GM18498 (cell line): Measurements from ENCODE around the gene OXER1.

Experiments used
- ATAC-seq: cut with Tn5 transposase; IDR thresholded peaks from one replicate; pipeline ENCODE4 v1.9.1; 2021; ENCODE audit warnings: mild to moderate bottlenecking, moderate library complexity; ENCODE audit not compliant: unreplicated experiment

OXER1 gene

GRCh38 chr2:42794271-42795046 lies 30.5 kb upstream of the OXER1 start:
- no peak for ATAC-seq

- ATAC-seq = peak; percentile 2
These were observed 29.7 kb upstream of the OXER1 start for GRCh38 chr2:42793334-42794270.

DNA sequence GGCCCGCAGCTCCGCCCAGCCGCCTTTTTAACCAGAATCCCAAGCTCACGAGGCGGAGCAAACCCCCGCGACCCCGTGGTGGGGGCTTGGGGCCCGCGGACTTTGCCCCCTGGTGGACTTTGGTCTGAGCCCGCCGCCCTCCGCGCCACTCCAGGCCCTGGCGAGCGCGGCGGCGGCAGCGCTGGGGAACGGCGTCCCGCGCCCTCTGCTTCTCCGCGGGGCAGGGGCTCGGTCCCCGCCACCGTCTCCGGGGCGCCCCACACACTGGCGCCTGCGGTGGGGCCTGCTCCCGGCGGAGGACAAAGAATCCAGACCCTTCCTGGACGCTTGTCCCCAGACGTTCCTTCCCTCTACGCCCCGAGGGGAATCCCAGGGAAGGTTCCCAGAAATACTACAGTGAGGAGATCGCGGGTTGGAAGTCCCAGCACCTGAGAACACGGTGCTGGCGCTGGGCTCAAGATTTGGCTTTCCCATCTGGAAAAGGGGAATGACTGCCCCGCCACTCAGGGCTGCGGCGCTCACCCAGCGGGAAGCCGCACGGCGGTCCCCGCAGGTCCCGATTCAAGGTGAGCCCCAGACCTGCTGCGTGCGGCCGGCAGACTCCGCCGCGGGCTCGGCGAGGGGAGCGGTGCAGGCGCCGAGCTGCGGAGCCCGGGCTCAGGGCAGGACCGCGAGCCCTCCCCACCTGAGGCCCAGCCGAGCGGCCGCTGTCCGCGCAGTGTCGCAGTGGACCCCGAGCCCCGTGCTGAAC lies 28.8 kb upstream of the OXER1 start, which contains the start of gene HAAO:
HAAO (minus strand) TSS at position 1 of the 751 bp plus-strand sequence. CDS start 47 bp downstream, outside the sequence.
- peak; percentile 35 for ATAC-seq

DNA sequence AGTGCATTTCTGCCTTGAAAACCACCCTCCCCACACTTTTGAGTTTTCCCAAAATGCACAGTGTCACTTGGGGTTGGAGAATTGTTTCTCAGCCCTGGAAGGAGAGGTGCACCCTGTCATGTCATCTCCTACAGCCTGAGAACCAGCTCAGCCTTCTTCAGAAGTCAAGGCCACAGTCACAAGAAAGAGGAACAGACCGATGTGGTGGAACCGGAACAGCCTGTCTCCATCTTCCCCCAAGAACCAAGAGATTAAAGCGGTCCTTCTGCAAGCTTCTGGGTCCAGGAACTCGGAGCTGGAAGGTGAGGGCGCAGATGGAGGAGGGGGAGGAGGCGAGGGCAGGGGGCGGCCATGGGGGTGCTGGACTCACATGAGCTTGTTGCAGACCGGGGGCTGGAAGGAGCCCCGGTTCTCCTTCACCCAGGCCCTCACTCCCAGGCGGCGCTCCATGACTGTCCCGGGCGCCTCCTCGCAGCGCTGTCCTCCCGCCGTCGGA lies 28.2 kb upstream of the OXER1 start:
- peak; percentile 2 for ATAC-seq

DNA sequence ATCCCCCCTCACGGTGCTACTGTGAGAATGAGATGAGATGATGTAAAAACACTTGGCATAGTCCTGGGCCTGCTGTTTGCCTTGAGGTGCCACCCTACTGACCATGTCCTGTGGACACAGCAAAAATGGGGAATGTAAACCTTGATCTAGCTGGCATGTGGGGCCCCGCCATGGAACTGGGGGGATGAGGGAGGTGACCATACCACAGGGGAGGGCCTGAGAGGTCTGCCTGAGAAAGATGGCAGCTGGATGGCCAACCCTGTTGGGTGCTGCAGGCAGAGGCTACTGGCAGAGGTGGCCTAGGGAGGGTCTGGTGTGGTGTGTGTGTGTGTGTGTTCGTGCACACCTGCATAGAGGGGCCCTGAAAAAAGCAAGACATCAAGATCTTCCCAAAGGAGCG lies 27.7 kb upstream of the OXER1 start:
- ATAC-seq = no peak

DNA sequence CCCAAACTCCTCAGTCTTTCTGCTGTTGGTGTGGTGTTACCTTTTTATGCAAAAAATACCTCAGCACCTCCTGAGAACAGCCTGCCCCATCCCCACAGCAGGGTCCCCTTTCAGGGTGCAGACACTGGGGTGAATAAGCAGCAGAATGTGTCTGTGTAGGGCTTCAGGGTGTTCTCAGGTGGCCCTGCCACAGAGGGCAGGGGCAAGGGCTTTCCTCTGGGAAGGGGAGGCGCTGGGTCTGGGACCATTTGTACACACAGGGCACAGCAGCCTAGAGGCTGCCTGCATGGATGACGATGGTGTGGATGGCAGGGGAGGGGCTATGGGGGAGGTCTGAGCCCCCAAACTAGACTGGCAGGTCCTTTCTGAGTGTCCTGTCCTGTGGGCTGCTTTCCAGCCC lies 25.8 kb upstream of the OXER1 start:
- no peak for ATAC-seq

GRCh38 chr2:42788882-42789281 lies 24.9 kb upstream of the OXER1 start:
- ATAC-seq = no peak

DNA sequence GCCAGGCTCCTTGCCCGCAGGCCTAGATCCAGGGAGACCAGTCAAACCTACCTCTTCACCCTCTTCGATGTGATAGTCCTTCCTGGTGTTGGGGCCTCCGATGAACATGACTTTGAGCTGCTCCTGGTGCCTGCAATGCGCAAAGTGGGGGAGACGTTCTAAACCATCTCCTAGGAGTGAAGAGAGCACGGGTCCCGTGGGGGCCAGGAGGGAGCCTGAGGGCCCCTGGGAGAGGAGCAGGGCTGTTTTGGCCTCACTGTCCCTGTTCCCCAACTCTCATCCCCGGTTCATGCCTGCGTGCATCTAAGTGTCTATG lies 24.5 kb upstream of the OXER1 start:
- no peak for ATAC-seq

DNA sequence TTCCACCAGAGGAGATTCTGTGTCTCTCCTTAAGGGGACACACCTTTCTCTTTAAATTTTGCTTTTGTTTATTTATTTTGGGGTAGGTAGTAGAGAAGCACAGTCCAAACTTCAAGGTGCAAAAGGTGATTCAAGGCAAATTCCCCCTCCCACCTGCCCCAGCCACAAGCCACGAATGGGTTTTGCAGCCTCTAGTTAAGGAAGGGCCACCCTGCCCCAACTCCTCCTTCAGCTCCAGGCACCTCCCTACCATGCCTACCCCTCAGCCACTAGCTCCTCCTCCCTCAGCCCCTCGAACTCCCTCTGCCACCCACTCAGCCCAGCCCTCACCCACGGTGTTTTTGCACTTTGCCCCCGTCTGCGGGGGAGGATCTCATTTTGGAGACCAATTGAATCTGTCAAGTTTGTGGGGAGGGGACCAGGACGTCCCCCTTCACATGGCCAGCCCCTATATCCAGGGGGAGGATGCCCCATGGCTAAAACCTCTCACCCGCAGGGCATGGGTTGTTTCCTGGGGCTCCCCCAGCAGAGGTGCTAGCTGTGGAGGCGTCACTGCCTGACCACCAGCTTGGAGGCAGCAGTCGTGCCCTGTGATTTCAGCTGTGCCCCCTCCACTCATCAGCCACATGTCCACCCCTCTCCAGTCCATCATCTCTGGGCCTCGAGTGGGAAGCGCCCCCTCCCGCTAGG lies 24.0 kb upstream of the OXER1 start:
- ATAC-seq = no peak

GRCh38 chr2:42787424-42787787 lies 23.5 kb upstream of the OXER1 start:
- ATAC-seq = no peak

DNA sequence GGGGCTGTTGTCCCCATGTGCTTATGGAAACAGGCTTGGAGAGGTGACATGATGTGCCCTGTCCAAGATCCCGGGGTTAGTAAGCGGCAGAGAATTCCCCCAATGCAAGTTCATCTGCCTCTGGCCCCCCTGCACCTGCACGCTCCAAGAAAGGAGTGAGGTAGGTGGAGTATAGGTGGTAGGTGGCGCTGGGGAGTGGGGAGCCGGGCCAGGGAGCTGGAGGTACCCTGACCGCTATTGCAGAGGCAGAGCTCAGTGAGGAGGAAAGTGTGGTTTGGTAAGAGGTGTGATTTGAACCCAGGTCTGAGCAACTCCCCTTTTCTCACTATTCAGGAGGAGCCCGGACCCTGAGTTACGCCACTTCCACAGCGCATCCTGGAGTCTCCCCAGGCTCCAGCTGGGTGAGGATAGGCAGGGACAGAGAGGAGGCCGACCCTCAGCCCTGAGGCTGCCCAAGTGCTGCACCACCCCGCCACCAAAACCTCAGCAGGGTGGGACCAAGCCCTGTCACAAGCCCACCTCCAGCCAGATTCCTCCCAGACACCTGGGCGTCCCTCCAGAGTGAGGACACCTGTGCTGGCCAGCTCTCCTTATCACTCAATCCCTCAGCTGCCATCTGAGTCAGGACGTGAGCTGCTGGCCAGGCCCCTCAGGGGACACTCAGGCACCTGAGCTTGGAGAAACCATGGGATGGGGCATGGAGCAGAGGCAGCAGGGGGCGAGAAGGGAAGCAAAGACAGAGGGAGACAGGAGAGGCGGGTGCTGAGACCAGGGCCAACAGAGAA lies 22.8 kb upstream of the OXER1 start:
- no peak for ATAC-seq

DNA sequence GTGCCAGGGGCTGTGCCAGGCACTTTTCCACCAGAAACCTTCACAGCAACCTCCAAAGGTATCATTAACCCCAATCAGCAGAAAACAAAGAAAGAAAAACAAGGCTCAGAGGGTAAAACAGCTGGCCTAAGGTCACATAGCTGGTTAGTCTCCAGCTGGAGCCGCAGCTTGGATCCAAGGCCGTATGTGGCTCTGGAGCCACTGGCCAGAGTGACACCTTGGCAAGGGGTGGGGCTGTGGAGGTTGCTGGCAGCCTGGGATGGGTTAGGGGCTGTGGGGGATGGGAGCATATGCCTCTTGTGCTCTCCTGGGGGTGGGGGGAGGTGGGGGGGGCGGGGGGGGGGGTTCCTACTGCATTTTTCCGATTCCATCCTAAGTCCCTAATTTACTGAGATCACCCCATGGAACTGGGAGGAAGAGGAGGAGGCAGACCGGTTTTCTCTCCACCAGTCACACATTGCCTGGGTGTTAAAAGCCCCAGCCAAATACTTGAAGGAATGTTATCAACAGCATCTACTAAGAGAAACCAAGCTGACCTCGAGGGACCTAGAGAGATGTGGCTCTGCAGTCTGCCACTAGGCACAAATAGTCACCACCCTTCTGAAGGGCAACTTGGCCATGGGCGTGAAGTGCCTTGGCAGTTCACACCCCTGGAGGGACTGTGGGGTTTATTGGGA lies 20.4 kb upstream of the OXER1 start:
- no peak for ATAC-seq

GRCh38 chr2:42783511-42783910 lies 19.6 kb upstream of the OXER1 start:
- no peak for ATAC-seq

- no peak for ATAC-seq
These were observed 17.2 kb upstream of the OXER1 start for GRCh38 chr2:42781181-42781580.

DNA sequence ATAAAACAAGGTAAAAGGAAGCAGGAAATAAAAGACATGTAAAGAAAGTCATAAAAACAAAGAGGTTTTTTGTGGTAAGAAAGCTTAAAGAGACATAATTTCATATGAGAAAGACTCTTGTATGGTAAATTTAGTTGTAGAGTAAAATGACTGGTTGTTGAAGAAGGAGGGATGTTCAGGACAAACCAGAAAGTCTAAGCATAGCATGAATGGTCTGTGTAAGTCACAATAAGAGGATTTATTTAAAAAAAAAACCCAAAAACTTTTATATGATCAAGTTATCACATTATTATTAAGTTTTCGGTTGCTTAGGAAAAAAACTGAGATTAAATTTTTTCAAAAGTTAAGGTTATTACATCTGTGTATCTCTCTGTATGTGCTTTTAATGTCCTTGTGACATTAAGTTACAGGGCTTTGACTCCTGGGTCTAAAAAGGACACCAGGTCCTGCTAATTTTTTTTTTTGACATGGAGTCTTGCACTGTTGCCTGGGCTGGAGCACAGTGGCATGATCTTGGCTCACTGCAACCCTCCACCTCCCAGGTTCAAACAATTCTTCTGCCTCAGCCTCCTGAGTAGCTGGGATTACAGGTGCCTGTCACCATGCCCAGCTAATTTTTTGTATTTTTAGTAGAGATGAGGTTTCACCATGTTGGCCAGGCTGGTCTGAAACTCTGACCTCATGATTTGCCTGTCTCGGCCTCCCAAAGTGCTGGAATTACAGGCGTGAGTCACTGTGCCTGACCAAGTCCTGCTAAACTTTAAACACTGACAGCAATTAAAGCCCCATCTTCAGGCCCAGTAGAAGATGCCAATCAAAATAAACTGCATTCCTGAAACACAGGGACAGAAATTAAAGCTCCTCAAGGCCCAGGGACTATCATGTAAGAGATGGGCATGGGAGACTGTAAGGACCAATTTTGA lies 14.2 kb upstream of the OXER1 start:
- no peak for ATAC-seq

DNA sequence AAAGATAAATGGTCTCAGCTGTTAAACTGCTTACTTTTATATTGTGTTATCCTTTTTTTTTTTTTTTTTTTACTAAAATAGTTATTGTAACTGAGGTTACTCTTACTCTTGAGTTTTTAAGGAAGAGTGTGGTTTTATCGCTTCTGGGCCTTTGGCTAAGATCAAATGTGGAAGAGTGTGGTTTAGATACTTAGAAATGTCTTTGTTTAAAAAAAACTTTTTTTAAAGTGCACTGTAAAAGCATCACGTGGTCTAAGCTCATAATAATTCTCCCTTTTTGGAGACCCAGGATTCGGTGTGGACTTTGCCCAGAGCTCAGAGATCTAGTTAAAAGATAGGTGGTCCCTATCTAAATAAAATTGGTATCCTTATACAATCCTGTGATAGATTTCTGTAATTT lies 11.9 kb upstream of the OXER1 start:
- ATAC-seq = no peak

DNA sequence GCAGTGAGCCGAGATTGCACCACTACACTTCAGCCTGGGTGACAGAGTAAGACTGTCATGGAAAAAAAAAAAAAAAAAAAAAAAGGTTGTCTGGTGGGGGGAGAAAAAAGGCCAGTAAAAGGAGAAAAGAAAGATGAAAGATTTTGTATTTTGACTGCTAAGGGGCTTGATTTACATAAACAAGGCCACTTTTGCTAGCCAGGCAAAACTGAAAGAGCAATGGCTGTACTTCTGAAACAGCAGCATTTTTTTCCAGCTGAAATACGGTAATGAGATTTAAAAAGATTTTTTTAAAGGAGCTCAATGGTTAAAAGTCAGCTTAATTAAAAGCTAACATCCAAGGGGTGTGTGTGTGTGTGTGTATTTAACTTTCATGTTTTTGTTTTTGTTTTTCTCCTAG lies 11.3 kb upstream of the OXER1 start:
- peak; percentile 52 for ATAC-seq

DNA sequence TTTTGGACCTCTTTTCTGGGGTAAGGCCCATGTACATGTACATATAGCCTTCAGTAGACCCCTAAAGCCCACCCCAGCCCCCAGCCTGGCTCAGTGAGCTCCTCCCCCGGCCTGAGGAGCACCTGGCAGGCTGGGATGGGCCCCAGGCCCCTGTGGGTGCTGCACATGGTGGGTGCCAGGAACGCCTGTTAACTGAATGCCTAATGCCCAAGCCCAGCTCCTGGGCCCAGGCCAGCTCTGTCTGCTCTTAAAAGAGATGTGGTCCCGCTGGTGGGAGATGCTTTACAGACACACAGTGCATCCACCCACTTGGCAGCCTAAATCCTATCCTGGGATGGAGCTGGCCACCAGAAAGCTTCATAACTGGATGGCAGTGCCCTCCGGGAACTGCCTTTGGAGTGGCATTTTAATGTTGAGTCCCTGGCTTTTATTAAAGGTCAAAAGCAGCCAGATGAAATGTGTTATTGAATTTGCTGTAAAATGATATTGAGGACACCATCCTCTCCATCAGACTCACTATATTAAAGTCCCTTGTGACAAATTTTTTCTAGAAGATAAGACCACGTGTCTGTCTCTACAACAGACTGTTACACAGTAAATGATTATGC lies 7.7 kb upstream of the OXER1 start:
- ATAC-seq = no peak
